DND-41 (cell line): ENCODE results near the gene SVIL.

Experiments used
- CTCF ChIP-seq: IDR thresholded peaks from 2 replicates; pipeline ENCODE4 v1.5.1; 2012; ENCODE audit warnings: borderline replicate concordance, low read length, moderate library complexity, mild to moderate bottlenecking; ENCODE audit not compliant: poor library complexity, severe bottlenecking; ENCODE audit errors: extremely low read depth
- EZH2 ChIP-seq: IDR thresholded peaks from 3 replicates; pipeline ENCODE4 v1.6.1; 2012; ENCODE audit warnings: borderline replicate concordance, low read depth, mild to moderate bottlenecking, moderate library complexity, low read length, inconsistent platforms; ENCODE audit not compliant: severe bottlenecking

- no peak for TF ChIP-seq CTCF
- TF ChIP-seq EZH2 = no peak
These were observed 95.4 kb downstream of the SVIL start for GRCh38 chr10:29539412-29539811.
